Epidermal melanocyte (primary cell): ENCODE results near the gene CCDC88B.
A peak's percentile ranks its signal among the peaks of the same experiment; 100 is the strongest.

Source experiments
- DNase-seq: peaks from one replicate; pipeline ENCODE4 v3.0.0; 2011; ENCODE audit warnings: low spot score; ENCODE audit not compliant: insufficient read length

CCDC88B gene

GRCh38 chr11:64339754-64340408 lies at the start of gene CCDC88B:
CCDC88B (plus strand) TSS chr11:64340204; CDS start chr11:64340267, 63 bp downstream.
- DNase-seq, result no peak

- DNase-seq, result no peak
Measured at GRCh38 chr11:64290352-64291261, 49.4 kb upstream of the CCDC88B start.

DNA sequence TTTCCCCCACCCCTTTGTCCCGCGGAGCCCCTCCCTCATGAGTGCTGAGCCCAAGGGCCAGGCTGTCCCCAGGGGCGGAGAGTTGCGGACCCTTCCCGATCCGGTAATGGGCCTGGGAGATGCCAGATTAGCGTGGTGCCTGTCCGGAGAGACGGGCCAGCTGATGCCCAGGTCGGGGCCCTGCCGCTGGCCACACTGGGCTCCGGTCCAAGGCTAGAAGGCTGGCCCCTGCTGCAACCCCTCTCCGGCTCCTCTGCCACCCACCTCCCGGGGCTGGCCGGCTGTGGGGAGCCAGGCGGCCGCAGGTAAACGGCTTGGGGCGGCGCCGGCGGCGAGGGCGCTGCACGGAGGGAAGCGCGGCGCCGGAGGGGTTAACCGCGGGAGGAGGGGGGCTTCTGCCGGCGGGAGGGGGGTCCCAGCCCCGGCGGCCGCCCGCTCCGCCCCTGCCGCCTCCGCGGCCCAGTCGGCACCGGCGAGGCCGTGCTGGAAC lies 48.7 kb upstream of the CCDC88B start, which contains the start of gene KCNK4:
TSS of gene KCNK4 (plus strand) at position 41 of the 490 bp plus-strand sequence. CDS start 1,717 bp downstream, outside the sequence.
- no peak for DNase-seq

DNA sequence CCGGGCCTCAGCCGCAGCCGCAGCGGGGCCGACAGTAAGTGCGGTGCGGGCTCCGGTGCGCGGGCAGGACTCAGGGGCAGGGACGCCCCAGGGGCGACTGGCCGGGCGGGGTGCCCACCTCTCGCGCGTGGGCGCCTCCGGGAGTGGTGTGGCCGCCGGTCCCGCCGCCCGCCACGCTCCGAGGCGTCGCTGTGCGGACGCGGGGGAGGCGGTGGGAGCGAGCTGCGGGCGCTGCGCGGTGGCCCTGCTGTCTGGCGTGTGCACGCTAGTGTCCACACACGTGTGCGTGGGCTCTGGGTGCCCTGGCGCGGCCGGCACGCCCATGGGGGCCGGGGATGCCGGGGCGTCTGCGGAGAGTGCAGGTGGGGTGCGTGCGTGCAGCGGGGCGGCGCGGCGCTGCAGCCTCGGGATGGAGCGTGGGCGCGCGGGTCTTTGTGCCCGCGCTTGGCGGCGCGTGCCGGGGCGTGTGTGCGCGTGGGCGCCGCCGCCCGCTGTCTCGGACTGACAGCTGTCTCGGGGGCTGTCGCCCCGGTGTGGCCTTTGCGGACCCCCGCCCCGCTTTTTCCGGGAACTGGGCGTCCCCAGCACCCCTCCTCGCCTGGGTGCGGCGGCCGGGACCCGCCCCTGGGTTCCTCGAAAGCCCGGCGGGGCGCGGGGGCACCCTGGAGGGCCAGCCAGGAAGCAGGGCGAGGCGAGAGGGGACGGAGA lies 48.1 kb upstream of the CCDC88B start:
- no peak for DNase-seq

DNA sequence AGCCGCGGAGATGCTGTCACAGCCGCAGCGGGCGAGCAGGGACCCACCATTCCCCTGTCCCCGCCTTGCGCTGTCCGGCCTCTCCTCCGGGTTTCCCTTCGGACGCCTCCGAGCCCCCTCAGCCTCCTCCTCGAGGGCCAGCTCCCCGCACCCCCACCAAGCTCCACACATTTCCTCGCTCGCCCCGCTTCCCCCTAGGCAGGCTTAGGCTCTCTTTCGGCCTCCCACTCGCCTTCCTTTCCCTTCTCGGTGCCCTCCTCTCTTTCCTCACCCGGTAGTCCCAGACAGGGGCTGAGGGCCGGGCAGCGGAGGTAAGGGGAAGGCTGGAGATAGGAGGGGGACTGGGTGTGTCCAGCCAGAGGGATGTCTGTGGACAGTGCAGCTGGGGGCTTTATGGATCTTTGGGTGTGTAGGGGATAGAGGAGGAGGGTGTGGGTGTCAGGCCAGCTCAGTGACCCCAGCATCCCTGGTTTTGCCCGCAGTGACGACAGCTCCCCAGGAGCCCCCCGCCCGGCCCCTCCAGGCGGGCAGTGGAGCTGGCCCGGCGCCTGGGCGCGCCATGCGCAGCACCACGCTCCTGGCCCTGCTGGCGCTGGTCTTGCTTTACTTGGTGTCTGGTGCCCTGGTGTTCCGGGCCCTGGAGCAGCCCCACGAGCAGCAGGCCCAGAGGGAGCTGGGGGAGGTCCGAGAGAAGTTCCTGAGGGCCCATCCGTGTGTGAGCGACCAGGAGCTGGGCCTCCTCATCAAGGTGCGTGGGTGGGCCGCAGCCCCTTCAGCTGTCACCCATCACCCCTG lies 47.3 kb upstream of the CCDC88B start:
- DNase-seq, result no peak

GRCh38 chr11:64294774-64295173 lies 45.2 kb upstream of the CCDC88B start:
- DNase-seq, result peak; percentile 78

GRCh38 chr11:64295760-64296159 lies 44.2 kb upstream of the CCDC88B start:
- no peak for DNase-seq

DNA sequence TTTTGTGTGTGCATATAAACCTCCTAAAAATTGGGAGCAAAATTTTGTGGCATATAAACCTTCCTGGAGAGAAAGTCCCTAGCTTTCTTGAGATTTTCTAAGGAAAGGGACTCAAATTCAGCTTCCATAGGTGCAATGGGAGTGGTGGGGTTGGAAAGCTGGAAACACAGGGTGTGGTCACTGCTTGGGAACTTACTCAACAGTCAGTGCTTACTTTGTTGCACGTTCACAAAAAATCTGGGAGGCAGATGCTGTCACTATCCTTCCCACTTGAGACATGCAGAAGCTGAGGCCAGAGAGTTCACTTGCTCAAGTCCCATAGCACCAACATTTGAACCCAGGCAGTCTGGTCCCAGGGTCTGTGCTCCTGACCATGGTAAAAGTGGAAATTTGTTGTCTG lies 43.8 kb upstream of the CCDC88B start:
- DNase-seq, result no peak

GRCh38 chr11:64296830-64297698 lies 42.9 kb upstream of the CCDC88B start:
- DNase-seq, result no peak

GRCh38 chr11:64297699-64298358 lies 42.2 kb upstream of the CCDC88B start:
- no peak for DNase-seq

DNA sequence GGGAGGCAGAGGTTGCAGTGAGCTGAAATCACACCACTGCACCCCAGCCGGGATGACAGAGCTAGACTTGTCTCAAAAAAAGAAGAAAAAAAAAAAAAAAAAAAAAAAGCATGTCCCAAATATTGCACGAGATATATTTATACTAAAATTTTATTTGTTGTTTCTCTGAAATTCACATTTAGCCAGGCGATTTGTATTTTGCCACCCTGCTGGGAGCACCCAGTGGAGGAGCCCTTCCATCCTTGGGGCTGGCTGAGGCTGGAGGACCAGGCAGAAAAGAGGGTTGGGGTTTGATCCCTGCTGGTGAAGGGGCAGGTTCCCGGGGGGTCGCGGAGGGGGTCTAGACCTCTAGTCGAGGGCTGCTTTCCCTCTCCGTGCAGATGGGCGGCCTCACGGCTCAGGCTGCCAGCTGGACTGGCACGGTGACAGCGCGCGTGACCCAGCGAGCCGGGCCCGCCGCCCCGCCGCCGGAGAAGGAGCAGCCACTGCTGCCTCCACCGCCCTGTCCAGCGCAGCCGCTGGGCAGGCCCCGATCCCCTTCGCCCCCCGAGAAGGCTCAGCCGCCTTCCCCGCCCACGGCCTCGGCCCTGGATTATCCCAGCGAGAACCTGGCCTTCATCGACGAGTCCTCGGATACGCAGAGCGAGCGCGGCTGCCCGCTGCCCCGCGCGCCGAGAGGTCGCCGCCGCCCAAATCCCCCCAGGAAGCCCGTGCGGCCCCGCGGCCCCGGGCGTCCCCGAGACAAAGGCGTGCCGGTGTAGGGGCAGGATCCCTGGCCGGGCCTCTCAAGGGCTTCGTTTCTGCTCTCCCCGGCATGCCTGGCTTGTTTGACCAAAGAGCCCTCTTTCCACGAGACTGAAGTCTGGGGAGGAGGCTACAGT lies 40.8 kb upstream of the CCDC88B start:
- DNase-seq, result peak; percentile 52

DNA sequence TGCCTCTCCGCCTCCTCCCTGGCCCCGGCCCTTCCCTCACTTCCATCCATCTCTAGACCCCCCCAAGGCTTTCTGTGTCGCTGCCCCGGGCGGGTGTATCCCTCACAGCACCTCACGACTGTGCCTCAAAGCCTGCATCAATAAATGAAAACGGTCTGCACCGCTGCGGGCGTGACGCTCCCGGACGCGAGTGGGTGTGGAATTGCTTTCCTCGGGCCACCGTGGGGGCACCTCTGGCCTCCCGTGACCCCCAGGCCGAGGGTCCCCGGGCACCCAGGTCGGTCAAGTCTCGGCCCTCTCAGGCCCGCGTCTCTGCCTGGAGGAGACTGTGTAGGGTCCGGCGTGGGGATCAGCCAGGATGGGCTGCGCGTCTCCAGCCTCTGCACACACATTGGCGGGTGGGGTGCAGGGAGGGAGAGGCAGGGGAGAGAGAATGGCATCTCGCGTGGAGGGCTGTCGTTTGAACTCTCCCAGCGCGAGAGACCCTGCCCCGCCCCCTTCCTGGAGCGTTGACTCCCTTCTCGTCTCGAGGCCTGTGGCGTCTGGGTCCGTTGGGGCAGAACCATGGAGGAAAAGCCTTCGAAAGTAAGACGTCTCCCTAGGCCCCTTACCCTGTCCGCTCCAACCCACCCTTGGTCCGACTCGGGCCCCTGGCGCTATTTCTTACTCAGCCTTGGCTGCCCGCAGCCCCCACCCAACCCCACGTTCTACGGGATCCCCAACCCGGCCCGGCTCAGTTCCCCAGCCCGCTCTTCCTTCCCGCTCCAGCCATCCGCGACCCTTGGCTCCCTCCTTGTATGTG lies 40.0 kb upstream of the CCDC88B start, which contains the start of gene CATSPERZ:
TSS of gene CATSPERZ (plus strand) at position 512 of the 802 bp plus-strand sequence. CDS start at position 565, 53 bp downstream.
- no peak for DNase-seq

DNA sequence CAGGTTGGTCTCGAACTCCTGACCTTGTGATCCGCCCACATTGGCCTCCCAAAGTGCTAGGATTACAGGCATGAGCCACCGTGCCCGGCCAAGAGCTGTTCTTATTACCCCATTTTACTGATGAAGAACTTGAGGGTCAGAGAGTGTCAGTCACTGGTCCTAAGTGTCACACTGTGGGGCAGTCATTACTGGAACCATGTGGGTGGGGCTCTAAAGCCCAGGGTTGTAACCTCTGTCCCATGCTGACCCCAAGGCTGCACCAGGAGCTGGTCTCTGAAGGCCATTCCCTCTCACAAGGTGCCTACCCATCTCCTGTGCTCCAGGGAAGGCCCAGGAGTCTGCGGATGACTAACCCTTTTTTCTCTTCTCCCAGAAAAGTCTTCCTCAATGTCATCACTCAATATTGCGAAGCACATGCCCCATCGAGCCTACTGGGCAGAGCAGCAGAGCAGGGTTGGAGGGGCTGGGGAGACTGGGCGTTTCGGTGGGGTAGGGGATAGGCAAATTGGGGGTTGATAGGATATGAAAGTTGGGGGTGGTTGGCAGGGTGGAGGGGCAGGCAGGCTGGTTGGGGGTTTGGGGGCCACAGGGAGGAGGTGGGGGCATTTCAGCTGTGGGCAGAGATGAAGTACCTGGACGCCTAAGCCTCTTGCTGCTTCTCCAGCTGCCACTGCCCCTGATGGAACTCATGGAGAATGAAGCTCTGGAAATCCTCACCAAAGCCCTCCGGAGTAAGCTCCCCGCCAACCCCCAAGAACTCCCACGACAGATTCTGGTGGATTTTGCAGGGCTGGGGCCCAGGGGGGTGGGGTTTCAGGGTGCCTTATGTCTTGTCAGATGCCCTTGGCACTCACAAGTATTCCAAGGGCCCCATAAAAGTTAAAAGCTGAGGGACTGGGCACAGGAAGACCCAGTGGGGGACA lies 36.6 kb upstream of the CCDC88B start:
- no peak for DNase-seq

GRCh38 chr11:64304032-64304315 lies 36.0 kb upstream of the CCDC88B start:
- DNase-seq, result no peak

- peak; percentile 91 for DNase-seq
Measured at GRCh38 chr11:64304316-64305072, 35.5 kb upstream of the CCDC88B start.
